Measurements from ENCODE around the gene SLC2A6. TPM values are rescaled to one million over a fixed set of nuclear protein-coding genes. Genes with fewer than 3 reads are reported as not detected.

Gene SLC2A6
- total and polyA plus RNA-seq, 2 of the 8 experiments (the other 6 are each of a cell fraction or from before 2014, with no cell fraction given), result 16.6 to 17.8 TPM

GRCh38 chr9:133527444-133527920 is 48.6 kb upstream of the SLC2A6 start (continued):
- TF ChIP-seq, protein P1, sequence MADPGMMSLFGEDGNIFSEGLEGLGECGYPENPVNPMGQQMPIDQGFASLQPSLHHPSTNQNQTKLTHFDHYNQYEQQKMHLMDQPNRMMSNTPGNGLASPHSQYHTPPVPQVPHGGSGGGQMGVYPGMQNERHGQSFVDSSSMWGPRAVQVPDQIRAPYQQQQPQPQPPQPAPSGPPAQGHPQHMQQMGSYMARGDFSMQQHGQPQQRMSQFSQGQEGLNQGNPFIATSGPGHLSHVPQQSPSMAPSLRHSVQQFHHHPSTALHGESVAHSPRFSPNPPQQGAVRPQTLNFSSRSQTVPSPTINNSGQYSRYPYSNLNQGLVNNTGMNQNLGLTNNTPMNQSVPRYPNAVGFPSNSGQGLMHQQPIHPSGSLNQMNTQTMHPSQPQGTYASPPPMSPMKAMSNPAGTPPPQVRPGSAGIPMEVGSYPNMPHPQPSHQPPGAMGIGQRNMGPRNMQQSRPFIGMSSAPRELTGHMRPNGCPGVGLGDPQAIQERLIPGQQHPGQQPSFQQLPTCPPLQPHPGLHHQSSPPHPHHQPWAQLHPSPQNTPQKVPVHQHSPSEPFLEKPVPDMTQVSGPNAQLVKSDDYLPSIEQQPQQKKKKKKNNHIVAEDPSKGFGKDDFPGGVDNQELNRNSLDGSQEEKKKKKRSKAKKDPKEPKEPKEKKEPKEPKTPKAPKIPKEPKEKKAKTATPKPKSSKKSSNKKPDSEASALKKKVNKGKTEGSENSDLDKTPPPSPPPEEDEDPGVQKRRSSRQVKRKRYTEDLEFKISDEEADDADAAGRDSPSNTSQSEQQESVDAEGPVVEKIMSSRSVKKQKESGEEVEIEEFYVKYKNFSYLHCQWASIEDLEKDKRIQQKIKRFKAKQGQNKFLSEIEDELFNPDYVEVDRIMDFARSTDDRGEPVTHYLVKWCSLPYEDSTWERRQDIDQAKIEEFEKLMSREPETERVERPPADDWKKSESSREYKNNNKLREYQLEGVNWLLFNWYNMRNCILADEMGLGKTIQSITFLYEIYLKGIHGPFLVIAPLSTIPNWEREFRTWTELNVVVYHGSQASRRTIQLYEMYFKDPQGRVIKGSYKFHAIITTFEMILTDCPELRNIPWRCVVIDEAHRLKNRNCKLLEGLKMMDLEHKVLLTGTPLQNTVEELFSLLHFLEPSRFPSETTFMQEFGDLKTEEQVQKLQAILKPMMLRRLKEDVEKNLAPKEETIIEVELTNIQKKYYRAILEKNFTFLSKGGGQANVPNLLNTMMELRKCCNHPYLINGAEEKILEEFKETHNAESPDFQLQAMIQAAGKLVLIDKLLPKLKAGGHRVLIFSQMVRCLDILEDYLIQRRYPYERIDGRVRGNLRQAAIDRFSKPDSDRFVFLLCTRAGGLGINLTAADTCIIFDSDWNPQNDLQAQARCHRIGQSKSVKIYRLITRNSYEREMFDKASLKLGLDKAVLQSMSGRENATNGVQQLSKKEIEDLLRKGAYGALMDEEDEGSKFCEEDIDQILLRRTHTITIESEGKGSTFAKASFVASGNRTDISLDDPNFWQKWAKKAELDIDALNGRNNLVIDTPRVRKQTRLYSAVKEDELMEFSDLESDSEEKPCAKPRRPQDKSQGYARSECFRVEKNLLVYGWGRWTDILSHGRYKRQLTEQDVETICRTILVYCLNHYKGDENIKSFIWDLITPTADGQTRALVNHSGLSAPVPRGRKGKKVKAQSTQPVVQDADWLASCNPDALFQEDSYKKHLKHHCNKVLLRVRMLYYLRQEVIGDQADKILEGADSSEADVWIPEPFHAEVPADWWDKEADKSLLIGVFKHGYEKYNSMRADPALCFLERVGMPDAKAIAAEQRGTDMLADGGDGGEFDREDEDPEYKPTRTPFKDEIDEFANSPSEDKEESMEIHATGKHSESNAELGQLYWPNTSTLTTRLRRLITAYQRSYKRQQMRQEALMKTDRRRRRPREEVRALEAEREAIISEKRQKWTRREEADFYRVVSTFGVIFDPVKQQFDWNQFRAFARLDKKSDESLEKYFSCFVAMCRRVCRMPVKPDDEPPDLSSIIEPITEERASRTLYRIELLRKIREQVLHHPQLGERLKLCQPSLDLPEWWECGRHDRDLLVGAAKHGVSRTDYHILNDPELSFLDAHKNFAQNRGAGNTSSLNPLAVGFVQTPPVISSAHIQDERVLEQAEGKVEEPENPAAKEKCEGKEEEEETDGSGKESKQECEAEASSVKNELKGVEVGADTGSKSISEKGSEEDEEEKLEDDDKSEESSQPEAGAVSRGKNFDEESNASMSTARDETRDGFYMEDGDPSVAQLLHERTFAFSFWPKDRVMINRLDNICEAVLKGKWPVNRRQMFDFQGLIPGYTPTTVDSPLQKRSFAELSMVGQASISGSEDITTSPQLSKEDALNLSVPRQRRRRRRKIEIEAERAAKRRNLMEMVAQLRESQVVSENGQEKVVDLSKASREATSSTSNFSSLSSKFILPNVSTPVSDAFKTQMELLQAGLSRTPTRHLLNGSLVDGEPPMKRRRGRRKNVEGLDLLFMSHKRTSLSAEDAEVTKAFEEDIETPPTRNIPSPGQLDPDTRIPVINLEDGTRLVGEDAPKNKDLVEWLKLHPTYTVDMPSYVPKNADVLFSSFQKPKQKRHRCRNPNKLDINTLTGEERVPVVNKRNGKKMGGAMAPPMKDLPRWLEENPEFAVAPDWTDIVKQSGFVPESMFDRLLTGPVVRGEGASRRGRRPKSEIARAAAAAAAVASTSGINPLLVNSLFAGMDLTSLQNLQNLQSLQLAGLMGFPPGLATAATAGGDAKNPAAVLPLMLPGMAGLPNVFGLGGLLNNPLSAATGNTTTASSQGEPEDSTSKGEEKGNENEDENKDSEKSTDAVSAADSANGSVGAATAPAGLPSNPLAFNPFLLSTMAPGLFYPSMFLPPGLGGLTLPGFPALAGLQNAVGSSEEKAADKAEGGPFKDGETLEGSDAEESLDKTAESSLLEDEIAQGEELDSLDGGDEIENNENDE (IDR thresholded peaks at IDR 0.05; ENCODE audit: insufficient replicate concordance, low read length), result no peak
- TF ChIP-seq KDM1A (IDR thresholded peaks at IDR 0.05; ENCODE audit: borderline replicate concordance, low read length), result no peak
